GM21717 (cell line): ENCODE measurements around the gene ABCA1.
"Not testable (repeated sequence)": the region's sequence is repeated elsewhere in the genome, so short reads cannot be mapped to it uniquely, and the experiment has no call there.

Experiments
- ATAC-seq: cut with Tn5 transposase; IDR thresholded peaks from one replicate; pipeline ENCODE4 v1.9.1; 2021; ENCODE audit warnings: mild to moderate bottlenecking, moderate library complexity; ENCODE audit not compliant: unreplicated experiment

ABCA1 gene

GRCh38 chr9:104951487-104951886 is 23.5 kb upstream of the ABCA1 start:
- no peak for ATAC-seq

GRCh38 chr9:104950838-104951237 is 22.9 kb upstream of the ABCA1 start:
- ATAC-seq, result no peak

- no peak for ATAC-seq
Measured at GRCh38 chr9:104948277-104948676, 20.3 kb upstream of the ABCA1 start.

DNA sequence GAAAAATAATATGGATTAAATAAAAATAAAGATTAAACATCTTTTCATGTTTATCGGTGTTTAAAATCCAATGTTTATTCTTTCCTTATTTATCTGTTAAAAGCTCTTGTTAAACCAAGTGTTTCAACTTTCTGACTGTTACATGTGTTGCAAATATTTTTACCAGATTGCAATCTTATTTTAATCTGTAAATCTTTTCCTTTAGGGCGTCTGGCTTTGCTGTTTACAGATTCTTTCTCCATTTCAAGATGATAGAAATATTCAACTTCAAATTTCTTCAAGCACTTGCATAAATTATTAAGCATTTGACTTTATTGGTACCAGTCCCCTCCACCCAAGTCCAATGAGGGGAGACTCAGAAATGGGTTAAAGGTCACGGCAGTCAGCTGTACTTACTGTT is 16.9 kb upstream of the ABCA1 start:
- no peak for ATAC-seq

GRCh38 chr9:104944356-104944755 is 16.4 kb upstream of the ABCA1 start:
- ATAC-seq, result no peak

GRCh38 chr9:104941597-104941996 is 13.6 kb upstream of the ABCA1 start:
- no peak for ATAC-seq

GRCh38 chr9:104936291-104936690 is 8.3 kb upstream of the ABCA1 start:
- ATAC-seq, result no peak

GRCh38 chr9:104935501-104935810 is 7.5 kb upstream of the ABCA1 start:
- not testable (repeated sequence) for ATAC-seq

- ATAC-seq, result no peak
Measured at GRCh38 chr9:104934691-104935500, 6.9 kb upstream of the ABCA1 start.

- ATAC-seq, result not testable (repeated sequence)
Measured at GRCh38 chr9:104933091-104933490, 5.1 kb upstream of the ABCA1 start.

DNA sequence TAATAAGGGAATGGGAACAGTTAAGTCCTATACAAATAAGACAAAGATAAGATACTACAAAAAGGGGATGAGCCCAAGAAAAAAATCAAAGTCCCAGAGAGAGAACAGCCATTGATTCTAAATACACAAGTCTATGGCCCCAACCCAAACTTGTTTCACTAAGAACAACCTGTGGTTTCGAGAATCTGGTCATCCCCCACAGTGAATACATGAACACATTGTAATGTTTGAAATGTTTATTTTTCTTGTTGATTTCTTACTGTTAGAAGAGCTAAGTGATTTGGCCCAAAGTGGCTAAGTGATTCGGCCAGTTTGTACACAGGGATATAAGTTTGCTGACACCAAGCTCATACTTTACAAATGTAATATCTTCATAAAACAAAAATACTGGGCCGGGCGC is 3.3 kb upstream of the ABCA1 start:
- no peak for ATAC-seq

GRCh38 chr9:104927216-104927911 is 591 bp downstream of the ABCA1 start:
- ATAC-seq, result no peak

DNA sequence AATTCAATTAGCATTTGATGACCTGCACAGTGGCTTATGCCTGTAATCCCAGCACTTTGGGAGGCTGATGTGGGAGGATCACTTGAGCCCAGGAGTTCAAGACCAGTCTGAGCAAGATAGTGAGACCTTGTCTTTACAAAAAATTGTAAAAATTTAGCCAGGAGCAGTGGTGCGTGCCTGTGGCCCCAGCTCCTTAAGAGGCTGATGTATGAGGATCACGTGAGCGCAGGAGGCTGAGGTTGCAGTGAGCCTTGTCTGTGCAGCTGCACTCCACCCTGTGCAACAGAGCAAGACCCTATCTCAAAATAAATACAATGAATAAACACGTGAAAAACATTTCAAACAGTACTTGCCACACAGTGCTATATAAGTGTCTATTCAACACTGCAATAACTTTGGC is 4.2 kb downstream of the ABCA1 start:
- no peak for ATAC-seq

DNA sequence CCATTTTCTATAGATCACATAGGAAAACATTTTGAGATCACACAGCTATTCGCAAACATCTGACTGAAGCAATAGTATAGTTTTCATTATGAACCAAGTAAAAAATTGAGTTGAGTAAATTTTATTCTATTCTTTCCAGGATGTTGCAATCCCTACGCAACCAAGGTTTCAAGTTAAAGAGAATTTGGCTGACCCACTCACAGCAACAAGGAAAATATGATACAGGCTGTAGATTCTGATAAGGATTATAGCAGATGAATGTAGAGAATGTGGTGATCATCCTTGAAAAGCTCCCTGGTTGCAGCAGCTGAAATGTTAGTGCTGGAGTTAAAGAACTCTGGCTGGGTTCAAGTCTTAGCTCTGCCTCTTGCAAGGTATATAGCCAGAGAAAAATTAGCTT is 4.7 kb downstream of the ABCA1 start:
- no peak for ATAC-seq

DNA sequence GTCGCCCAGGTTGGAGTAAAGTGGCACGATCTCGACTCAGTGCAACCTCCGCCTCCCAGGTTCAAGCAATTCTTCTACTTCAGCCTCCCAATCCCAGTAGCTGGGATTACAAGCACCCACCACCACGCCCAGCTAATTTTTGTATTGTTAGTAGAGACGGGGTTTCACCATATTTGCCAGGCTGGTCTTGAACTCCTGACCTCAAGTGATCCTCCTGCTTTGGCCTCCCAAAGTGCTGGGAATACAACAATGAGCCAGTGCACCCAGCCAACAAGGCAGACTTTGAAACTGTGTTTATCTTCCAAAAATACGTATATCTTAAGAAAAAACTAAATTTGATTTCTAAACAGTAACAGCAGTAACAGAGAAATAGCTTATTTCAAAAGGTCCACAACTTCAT is 5.2 kb downstream of the ABCA1 start:
- ATAC-seq, result not testable (repeated sequence)

DNA sequence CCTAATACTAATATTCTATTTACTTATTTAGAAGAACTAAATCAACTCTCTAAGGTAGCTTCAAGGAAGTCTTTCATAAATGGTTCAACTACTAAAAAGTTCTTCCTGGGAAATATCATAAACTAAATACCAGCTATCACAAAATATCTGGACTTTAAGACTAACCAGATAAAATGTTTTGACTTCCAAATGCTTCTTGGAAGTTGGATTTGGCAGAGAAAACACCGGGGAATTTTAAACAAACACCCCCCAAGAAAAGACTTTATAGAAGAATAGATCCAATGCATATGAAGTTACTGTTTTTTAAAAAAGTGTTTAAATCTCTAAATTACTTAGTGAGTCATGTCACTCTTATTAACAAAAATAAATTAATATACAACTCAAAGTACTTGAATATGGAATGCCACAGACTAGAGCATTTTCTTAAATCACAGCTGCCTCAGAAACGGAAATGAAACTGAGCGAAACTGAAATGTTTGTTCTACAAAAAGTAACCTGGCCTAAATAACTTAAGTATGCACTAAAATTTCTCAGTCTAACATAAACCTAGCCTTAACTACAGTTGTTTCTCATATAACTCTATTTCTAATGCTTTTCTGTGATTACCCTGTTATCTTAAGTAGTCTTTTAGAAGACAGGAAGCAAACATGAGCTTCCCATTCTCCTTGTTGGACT is 6.8 kb downstream of the ABCA1 start:
- ATAC-seq, result peak; percentile 53

- no peak for ATAC-seq
Measured at GRCh38 chr9:104915753-104916152, 12.2 kb downstream of the ABCA1 start.

DNA sequence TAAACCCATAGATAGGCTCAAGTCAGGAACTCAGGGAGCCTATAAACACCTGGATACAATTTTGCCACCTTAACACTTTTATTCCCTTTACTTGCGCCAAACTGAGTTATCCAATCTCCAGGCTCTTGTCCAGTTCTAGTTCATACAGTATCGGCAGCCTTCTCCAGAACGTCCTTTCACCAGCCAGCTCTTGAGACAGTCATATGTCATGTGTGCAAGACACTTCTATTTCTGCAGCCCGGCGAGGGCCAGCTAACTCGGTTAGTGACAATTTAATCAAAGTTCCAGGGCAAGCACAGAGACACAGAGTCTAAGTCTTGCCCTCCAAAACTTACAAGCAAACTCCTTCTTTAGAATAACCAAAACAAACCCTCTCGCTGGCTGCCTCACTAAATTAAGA is 12.9 kb downstream of the ABCA1 start:
- no peak for ATAC-seq

- ATAC-seq, result no peak
Measured at GRCh38 chr9:104914466-104914865, 13.5 kb downstream of the ABCA1 start.

GRCh38 chr9:104912606-104913005 is 15.3 kb downstream of the ABCA1 start:
- ATAC-seq, result no peak

DNA sequence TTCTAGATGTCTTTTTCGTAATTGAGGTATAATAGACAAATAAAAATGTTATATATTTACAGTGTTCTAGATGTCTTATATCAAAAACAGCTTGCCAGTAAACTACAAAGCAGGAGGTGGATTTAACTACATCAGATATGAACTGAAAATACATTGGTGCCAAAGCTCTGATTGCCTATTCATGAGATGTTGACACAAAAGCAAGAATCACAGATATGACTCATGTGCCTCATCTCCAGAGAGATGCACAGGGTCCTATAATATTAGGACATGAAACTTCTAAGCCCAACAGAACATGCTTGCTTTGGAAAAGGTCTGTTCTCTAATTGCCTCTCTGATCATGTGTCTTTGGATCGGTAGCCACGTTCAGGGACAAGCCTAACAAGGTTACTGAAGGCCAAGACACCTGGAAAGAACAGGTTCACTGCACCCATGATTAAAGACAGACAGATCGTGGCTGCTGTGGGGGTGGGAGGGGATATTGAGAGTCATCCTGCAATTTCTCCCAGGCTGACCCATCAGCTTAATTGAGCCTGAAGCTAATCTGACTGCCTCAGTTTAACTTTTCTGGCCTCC is 16.8 kb downstream of the ABCA1 start:
- ATAC-seq, result no peak
